AG04450 (cell line): ENCODE measurements around the gene KRTAP10-6. TPM values are rescaled to one million over a fixed set of nuclear protein-coding genes. Genes with fewer than 3 reads are reported as not detected.

ENCODE experiments used
- CTCF ChIA-PET: fragments of 300-600, 350-600 bp; formaldehyde crosslinking; extraction: SDS; loops from one replicate; lab custom pipeline; 2022; ENCODE audit warnings: antibody characterized with exemption, inconsistent platforms; lab: Charles Lee
- POLR2A ChIA-PET: fragments of 350-600 bp; formaldehyde crosslinking; extraction: SDS; loops from one replicate; lab custom pipeline; 2021; ENCODE audit warnings: antibody characterized with exemption, inconsistent platforms; lab: Yijun Ruan, JAX
- DNase-seq: peaks from one replicate; pipeline ENCODE4 v3.0.0-alpha.2; 2011; ENCODE audit warnings: low read depth, low spot score
- H3K27ac ChIP-seq: one replicate; pipeline ENCODE4 v1.5.1; 2012; ENCODE audit warnings: low read depth, low read length, control low read depth
- H3K27me3 ChIP-seq: one replicate; pipeline ENCODE4 v1.6.0; 2012; ENCODE audit warnings: low read length; ENCODE audit not compliant: control insufficient read depth, insufficient read depth
- H3K4me3 ChIP-seq: 2 replicates; pipeline ENCODE4 v1.5.1; 2011; ENCODE audit warnings: mild to moderate bottlenecking, low read depth, low read length, control low read depth
- H3K9me3 ChIP-seq: 2 replicates; pipeline ENCODE4 v1.5.1; 2012; ENCODE audit warnings: low read length; ENCODE audit not compliant: control insufficient read depth, insufficient read depth
- polyA plus RNA-seq: library from polyadenylated mRNA; depleted of rRNA; stranded (reverse); fragments of >200 nt; gene quantifications from 2 replicates; pipeline ENCODE4 v1.2.3, GENCODE V29; 2011
- TF ChIP-seq, protein P1 (sequence below): IDR thresholded peaks from 2 replicates; pipeline ENCODE4 v1.5.1; 2011; ENCODE audit warnings: low read depth, low read length, control low read depth, inconsistent platforms

KRTAP10-6 gene
- polyA plus RNA-seq, 1 experiment = not detected

DNA sequence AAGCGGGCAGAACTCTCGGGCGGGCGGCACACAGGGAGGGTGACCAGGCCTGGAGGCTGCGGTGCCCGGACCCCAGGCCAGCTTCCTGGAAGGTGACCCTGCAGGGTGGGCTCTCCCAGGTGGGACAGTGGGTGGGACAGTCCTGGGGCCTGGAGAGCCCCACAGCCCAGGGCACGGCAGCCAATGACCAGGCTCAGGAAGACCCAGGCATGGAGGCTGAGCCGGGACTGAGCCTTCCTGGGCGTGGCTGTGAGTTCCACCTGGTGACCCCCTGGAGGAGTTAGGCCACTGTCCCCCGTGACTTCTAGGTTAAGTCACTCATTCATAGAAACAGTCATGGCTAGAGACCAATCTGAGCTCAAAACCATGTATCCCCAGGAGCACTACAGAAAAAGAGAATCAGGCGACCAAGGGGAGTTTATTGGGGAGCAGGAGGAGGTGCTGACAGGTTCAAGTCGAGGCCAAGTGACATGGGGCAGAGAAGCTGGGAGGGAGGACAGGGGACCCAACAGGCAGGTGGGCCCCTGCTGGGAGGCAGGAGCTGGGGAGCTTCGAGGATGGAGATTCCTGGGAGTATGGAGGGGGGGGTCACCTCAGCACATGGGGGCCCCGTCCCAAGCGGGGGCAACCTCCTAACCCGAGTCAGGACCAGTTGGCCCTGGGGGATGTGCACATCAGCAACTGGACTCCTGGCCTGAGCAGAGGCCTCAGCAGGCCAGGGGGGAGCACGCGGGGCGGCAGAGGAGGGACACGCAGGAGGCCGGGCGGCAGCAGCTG, 13.1 kb downstream of the KRTAP10-6 start:
- ChIA-PET POLR2A (no interaction called here), CTCF (no interaction called here)
- Histone ChIP-seq H3K27ac (no peak overlapping the region), H3K27me3 (no peaks in the 10 kb centered on the region), H3K4me3 (no peak overlapping the region), H3K9me3 (peaks cover 30% of the 10 kb centered on the region)
- TF ChIP-seq, protein P1, sequence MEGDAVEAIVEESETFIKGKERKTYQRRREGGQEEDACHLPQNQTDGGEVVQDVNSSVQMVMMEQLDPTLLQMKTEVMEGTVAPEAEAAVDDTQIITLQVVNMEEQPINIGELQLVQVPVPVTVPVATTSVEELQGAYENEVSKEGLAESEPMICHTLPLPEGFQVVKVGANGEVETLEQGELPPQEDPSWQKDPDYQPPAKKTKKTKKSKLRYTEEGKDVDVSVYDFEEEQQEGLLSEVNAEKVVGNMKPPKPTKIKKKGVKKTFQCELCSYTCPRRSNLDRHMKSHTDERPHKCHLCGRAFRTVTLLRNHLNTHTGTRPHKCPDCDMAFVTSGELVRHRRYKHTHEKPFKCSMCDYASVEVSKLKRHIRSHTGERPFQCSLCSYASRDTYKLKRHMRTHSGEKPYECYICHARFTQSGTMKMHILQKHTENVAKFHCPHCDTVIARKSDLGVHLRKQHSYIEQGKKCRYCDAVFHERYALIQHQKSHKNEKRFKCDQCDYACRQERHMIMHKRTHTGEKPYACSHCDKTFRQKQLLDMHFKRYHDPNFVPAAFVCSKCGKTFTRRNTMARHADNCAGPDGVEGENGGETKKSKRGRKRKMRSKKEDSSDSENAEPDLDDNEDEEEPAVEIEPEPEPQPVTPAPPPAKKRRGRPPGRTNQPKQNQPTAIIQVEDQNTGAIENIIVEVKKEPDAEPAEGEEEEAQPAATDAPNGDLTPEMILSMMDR = no peak
- DNase-seq = no peak

DNA sequence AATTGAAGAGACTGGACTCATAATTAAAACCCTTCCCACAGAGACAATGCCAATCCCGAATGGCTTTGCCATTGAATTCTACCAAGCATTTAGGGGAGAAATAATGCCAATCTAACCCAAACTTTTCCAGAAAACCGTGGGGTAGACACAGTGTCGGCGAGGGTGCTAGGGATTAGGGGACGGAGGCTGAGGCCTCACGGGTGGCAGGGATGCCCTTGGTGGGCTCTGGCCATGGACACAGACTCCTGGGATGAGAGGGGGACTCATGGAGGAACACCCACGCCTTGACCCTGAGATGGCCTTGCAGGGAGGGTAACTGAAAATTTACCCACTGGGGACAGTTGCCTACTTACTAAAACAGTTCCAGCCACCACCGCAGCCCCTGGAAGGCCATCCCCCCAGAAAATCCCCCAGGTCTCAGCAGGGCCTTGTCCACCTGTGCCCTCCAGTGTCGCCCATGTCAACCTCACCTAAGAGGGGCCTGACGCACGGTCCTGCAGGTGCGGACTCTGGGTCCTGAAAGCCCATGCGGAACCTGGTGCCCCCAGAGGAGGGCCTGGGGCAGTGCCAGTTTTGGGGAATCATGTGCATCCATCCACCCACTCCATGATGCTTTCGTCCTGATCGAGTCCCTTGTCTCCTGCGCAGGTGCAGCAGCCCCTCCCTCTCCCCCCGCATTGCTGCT, 13.8 kb downstream of the KRTAP10-6 start:
- Histone ChIP-seq H3K27ac (no peak overlapping the region), H3K4me3 (no peak overlapping the region), H3K9me3 (peaks cover 30% of the 10 kb centered on the region), H3K27me3 (no peaks in the 10 kb centered on the region)
- DNase-seq = no peak
- ChIA-PET POLR2A (no interaction called here), CTCF (no interaction called here)
- TF ChIP-seq, protein P1 = no peak

DNA sequence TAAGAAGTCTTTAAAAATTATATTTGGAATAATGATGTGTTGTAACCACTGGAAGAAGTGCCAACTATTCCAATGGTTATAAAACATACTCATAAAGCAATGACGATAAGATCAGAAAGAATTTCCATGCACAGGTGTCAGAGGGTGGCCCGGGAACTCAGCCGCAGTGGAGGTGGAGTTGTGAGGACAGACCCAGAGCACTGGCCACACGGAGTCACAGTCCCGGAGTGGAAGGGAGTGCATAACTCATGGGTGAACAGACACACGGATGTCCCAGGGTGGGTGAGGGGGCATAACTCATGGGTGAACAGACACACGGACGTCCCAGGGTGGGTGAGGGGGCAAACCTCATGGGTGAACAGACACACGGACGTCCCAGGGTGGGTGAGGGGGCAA, 16.3 kb downstream of the KRTAP10-6 start:
- TF ChIP-seq, protein P1 = no peak
- H3K27ac ChIP-seq = no peak overlapping the region
- ChIA-PET CTCF (no interaction called here), POLR2A (no interaction called here)
- no peaks in the 10 kb centered on the region for H3K27me3 ChIP-seq
- H3K9me3 ChIP-seq = peaks cover 31% of the 10 kb centered on the region
- no peak overlapping the region for H3K4me3 ChIP-seq
- no peak for DNase-seq

DNA sequence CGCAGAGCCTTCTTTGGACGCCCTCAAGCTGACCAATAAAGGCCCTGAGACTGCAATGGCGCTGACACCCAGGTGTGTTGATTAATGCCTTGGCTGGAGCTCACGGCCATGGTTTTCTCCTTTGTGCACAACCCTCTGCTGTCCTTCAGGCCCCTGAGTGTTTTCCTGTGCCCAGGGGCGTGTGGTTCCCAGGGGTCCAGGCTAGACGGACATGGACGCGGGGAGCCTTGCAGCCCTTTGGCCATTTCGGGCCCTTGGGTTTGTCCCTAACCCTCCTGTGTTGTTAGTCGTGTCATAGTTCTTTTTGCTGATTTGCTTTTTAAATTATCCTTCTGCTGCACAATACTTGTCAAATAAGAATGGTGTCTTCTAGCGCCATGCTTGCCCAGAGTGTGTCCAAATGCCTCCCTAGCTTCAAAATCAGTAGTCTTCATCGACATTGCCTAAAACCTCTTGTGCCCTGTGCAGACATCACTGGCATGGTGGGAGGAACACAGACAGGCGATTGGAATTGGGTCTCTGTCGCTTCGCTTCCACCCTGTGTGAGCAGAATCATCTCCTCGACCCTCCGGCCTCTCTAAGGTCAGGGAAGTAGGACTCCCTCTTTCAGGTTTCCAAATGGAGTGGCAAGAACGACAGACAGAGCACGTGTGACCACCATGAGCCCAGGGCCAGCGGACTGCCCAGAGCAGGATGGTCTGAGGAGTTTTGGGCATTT, 16.8 kb downstream of the KRTAP10-6 start:
- TF ChIP-seq, protein P1 = no peak
- POLR2A ChIA-PET = no interaction called here
- CTCF ChIA-PET = no interaction called here
- no peak overlapping the region for H3K4me3 ChIP-seq
- DNase-seq = no peak
- H3K27me3 ChIP-seq = no peaks in the 10 kb centered on the region
- no peak overlapping the region for H3K27ac ChIP-seq
- peaks cover 28% of the 10 kb centered on the region for H3K9me3 ChIP-seq
